Stimulated activated naive B cell treated with anti-CD40 and anti-IgM and Interleukin-4, amounts not matched to agents 10 μg/mL and 1 μg/mL and 100 μg/mL, for 72 hours (primary cell): ENCODE results near the gene FCN1.
"Not testable (repeated sequence)": the region's sequence is repeated elsewhere in the genome, so short reads cannot be mapped to it uniquely, and the experiment has no call there.

ENCODE experiments used
- ATAC-seq, 2 donors: fragments of 150-1000 bp; cut with Tn5 transposase; replicated peaks; 2 replicates each; pipeline ENCODE4 v1.10.0; 2021; ENCODE audit warnings: moderate library complexity in 1 of 2
- DNase-seq: peaks from one replicate; pipeline ENCODE4 v3.0.0; 2021
- H3K27ac Mint-ChIP-seq: one replicate; pipeline ENCODE4 v1.8.0; 2022; ENCODE audit warnings: mild to moderate bottlenecking, mixed read lengths
- H3K27me3 Mint-ChIP-seq, 2 donors: one replicate each; pipeline ENCODE4 v1.8.0; 2022; ENCODE audit warnings: mixed read lengths in 2 of 2
- H3K36me3 Mint-ChIP-seq, 2 donors: one replicate each; pipeline ENCODE4 v1.8.0; 2022; ENCODE audit warnings: mixed read lengths in 2 of 2, mild to moderate bottlenecking in 1 of 2
- H3K4me1 Mint-ChIP-seq, 2 donors: one replicate each; pipeline ENCODE4 v1.8.0; 2022; ENCODE audit warnings: mixed read lengths in 2 of 2, mild to moderate bottlenecking in 1 of 2
- H3K4me3 Mint-ChIP-seq, 2 donors: one replicate each; pipeline ENCODE4 v1.8.0; 2022; ENCODE audit warnings: mild to moderate bottlenecking in 2 of 2, mixed read lengths in 2 of 2, moderate library complexity in 1 of 2
- H3K9me3 Mint-ChIP-seq, 2 donors: one replicate each; pipeline ENCODE4 v1.8.0; 2022; ENCODE audit warnings: mixed read lengths in 2 of 2, mild to moderate bottlenecking in 1 of 2

FCN1 gene

DNA sequence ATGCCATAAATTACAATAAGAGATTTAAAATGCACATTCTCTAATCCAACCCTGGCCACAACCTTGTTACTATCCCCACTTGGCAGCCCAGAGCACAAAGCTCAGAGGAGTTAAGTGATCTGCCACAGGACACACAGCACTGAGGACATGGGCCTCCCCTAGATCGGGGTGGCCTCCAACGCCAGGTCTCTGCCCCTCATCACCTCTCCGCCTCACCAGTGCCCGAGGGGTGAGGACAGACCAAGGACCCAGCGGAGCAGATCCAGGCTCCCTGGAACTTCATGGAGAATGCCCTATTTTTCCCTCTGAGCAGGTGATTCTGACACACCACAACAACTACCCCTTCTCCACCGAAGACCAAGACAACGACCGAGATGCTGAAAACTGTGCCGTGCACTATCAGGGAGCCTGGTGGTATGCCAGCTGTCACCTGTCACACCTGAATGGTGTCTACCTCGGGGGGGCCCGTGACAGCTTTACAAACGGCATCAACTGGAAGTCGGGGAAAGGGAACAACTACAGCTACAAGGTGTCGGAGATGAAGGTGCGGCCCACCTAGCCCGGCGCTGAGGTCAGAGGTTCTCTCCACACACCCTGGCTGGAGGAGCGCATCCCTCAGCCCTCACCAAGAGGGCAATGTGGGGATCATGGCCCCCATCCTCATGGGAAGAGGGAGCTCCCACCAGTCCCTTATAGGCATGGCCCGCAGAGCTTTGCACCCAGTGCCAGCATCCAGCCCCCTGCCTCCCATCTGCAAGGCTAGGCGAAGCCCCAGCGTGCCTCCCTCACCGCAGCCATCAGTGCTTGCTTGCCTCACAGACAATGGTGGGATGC lies 49.6 kb downstream of the FCN1 start:
- peaks cover 23 to 25% of the 10 kb centered on the region in 2 donors for H3K4me1 Mint-ChIP-seq
- peaks cover 5 to 12% of the 10 kb centered on the region in 2 donors for H3K36me3 Mint-ChIP-seq

DNA sequence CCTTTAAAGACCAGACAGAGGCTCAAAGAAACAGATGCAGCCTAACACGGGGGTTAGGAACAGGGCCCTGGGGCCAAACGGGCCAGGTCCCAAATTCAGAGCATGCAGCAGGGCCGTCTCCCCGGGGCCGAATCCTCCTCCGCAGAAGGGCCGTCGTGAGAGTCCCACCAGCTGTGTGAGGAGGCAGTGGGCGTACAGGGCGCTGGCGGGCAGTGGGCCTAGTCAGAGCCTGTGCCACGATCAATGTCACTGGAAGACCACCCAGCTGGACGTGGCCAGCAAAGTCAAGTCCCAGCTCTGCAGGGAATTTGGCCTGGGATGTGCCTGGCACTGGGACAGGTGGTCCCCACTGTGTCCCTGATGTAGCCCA lies 52.9 kb downstream of the FCN1 start:
- peaks cover 14 to 15% of the 10 kb centered on the region in 2 donors for H3K4me1 Mint-ChIP-seq
- peaks cover 11 to 19% of the 10 kb centered on the region in 2 donors for H3K27me3 Mint-ChIP-seq
- H3K4me3 Mint-ChIP-seq: no peak overlapping the region
- ATAC-seq (no peak), DNase-seq (no peak)
- H3K36me3 Mint-ChIP-seq: peaks cover 6 to 9% of the 10 kb centered on the region in 2 donors
- peaks cover 6 to 9% of the 10 kb centered on the region in 2 donors for H3K9me3 Mint-ChIP-seq
- H3K27ac Mint-ChIP-seq: no peak overlapping the region

More for the DNA sequence above, 49.6 kb downstream of the FCN1 start:
- peaks cover 0 to 6% of the 10 kb centered on the region in 2 donors for H3K27me3 Mint-ChIP-seq
- no peak for ATAC-seq
- H3K4me3 Mint-ChIP-seq: no peak overlapping the region
- peaks cover 7 to 10% of the 10 kb centered on the region in 2 donors for H3K9me3 Mint-ChIP-seq
- H3K27ac Mint-ChIP-seq: no peak overlapping the region
- no peak for DNase-seq

DNA sequence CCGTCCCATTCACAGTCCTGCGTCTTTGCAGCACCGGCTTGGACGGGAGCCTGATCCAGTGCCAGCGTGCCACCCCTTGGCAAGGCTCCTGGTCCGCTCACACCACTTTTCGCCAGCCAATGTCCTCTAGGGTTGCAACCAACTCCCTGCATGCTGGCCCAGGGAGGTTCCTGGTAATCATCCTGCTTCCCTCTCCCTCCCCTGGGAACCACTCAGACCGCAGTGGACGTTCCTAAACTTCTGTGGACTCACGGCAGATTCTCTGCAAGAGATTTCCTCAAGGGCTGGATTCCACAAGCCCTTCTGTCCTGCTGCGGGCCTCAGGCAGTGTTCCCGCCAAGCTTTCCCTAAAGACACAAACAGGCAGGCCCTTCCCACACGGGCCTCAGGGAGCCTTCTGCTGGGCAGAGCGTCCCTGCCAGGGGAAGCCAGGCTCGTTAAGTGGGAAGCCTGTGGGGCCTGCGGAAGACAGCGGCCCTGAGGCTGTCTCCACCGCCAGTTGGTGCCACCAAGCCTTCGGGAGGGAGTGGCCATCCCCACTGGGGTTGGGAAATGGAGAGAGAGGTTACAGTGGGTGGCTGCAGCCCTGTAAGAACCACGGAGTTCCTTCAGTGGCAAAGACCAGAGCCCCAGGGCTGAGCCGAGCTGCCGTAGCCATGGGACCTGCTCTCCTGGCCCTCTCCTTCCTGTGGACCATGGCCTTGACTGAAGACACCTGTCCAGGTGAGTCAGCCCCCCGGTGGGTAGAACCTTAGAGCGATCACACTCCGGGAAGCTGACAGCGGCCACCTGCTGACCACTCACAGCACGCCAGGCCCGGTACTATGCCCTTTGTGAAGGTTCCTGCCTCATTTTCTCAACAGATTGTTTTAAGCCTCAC lies 53.5 kb downstream of the FCN1 start:
- H3K9me3 Mint-ChIP-seq: peaks cover 6 to 9% of the 10 kb centered on the region in 2 donors
- no peak for DNase-seq

GRCh38 chr9:134863306-134863902 lies 54.3 kb downstream of the FCN1 start:
- Mint-ChIP-seq H3K4me1 (peaks cover 6 to 10% of the 10 kb centered on the region in 2 donors), H3K36me3 (peaks cover 4% of the 10 kb centered on the region in 2 donors), H3K9me3 (peaks cover 5 to 9% of the 10 kb centered on the region in 2 donors), H3K27ac (no peak overlapping the region), H3K27me3 (peaks cover 11 to 12% of the 10 kb centered on the region in 2 donors), H3K4me3 (no peak overlapping the region)
- ATAC-seq (no peak), DNase-seq (no peak)

More for the DNA sequence above, 53.5 kb downstream of the FCN1 start:
- Mint-ChIP-seq H3K27ac (no peak overlapping the region), H3K27me3 (peaks cover 11 to 13% of the 10 kb centered on the region in 2 donors), H3K4me1 (peaks cover 8 to 11% of the 10 kb centered on the region in 2 donors), H3K4me3 (no peak overlapping the region), H3K36me3 (peaks cover 7 to 9% of the 10 kb centered on the region in 2 donors)
- no peak for ATAC-seq

DNA sequence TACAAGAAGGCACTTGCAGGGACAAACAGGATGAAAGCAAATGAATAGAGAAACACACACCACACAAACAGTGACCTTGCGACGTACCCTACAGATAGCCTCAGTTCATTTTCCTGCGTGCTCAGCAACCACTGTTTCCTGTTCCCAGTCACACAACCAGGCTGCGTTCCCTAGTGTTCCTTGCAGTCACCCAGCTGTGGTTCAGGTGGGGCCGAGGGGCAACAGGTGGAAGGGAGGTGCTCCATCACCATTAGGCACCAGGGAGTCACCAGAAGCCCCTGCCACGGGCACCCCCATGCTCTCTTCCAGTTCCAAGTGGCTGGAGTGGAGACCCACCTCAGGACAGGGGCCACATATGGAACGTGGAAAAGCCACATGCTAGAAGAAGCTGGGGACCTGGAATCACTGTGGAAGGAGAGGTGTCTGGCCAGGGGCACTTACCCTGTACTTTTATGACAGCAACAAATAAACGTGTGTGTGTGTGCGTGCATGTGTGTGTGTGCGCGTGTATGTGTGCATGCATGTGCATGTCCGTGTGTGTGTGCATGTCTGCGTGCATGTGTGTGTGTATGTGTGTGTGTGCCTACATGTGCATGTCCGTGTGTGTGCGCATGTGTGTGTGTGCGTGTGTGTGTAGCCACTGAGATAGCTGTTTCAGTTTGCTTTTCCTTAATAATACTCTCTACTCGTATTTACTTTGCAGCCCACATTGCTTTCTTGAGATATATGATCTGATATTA lies 55.9 kb downstream of the FCN1 start:
- peaks cover 17 to 19% of the 10 kb centered on the region in 2 donors for H3K4me1 Mint-ChIP-seq
- H3K27me3 Mint-ChIP-seq: peaks cover 19 to 20% of the 10 kb centered on the region in 2 donors
- H3K9me3 Mint-ChIP-seq: peaks cover 9 to 17% of the 10 kb centered on the region in 2 donors
- DNase-seq (no peak), ATAC-seq (no peak)
- H3K27ac Mint-ChIP-seq: no peak overlapping the region
- no peak overlapping the region for H3K4me3 Mint-ChIP-seq
- peaks cover 4 to 11% of the 10 kb centered on the region in 2 donors for H3K36me3 Mint-ChIP-seq

DNA sequence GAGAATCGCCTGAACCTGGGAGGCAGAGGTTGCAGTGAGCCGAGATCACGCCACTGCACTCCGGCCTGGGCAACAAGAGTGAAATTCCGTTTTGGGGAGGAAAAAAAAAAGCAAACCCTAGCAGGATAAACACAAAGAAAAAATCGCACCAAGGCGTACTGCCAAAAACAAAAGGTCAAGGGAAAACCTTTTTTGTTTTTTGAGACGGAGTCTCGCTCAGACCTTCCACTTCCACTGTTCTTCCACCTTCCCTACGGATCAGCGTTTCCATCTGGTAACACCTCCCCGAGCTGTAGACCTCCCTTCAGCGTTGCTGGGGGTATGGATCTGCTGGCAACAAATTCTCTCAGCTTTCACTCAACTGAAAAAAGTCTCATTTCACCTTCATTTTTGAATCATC lies 57.2 kb downstream of the FCN1 start:
- H3K36me3 Mint-ChIP-seq: peaks cover 4 to 11% of the 10 kb centered on the region in 2 donors
- H3K4me1 Mint-ChIP-seq: peaks cover 17 to 21% of the 10 kb centered on the region in 2 donors
- no peak overlapping the region for H3K4me3 Mint-ChIP-seq
- DNase-seq (no peak), ATAC-seq (no peak)
- H3K27ac Mint-ChIP-seq: no peak overlapping the region
- H3K9me3 Mint-ChIP-seq: peaks cover 9 to 17% of the 10 kb centered on the region in 2 donors
- H3K27me3 Mint-ChIP-seq: peaks cover 23 to 24% of the 10 kb centered on the region in 2 donors

DNA sequence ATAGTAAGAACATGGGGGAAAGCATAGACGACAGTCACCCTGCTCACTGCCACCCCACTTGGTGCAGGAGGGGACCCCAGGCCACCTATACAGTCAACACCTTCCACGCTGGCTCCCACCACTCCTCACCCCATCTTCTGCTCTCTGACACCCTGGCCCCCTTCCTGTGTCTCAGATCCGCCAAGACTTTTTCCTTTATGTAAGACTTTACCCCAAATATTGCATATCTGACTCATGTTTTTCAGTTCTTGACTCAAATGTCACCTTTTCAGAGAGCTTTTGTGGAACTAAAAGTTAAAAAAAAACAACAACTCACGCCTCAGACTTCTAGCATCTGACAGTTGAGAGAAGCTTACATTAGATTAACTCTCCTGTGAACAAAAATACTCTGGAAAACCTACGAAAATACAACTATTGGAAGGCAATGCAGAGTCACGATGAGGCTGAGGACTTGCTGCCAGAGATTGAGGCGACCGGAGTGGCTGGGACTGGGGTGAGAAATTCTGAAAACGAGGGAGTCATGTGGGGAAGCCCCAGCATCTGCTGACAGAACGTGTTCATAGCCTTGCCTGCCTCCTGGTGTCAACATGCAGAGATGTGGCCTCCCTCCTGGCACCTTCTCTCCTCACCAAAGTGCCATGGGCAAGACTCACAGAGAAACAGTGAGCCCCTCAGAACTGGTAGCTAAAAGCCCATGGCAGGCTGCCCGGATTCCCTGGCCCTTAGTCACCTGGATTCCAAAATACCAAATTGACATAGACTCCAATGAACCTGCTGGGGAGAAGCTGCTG lies 59.5 kb downstream of the FCN1 start:
- H3K4me3 Mint-ChIP-seq: peak overlapping the region; percentile 65 to 67
- H3K27ac Mint-ChIP-seq: peak overlapping the region; percentile 97
- H3K9me3 Mint-ChIP-seq: peaks cover 9 to 17% of the 10 kb centered on the region in 2 donors
- H3K27me3 Mint-ChIP-seq: peaks cover 29 to 34% of the 10 kb centered on the region in 2 donors
- H3K4me1 Mint-ChIP-seq: peaks cover 17 to 21% of the 10 kb centered on the region in 2 donors
- DNase-seq (peak; percentile 66), ATAC-seq (peak; percentile 91 to 93)
- peaks cover 4 to 11% of the 10 kb centered on the region in 2 donors for H3K36me3 Mint-ChIP-seq

DNA sequence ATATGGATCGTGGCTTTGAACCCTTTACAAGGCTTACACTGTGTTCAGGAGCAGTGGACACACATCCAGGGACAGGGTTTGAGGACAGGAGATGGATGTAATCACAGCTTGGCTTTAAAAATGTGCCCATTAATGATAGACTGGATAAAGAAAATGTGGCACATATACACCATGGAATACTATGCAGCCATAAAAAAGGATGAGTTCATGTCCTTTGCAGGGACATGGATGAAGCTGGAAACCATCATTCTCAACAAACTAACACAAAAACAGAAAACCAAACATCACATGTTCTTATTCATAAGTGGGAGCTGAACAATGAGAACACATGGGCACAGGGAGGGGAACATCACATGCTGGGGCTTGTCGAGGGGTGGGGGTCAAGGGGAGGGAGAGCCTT lies 60.3 kb downstream of the FCN1 start:
- H3K27ac Mint-ChIP-seq: peak overlapping the region; percentile 82
- not testable (repeated sequence) for DNase-seq, H3K4me3 Mint-ChIP-seq, ATAC-seq
- H3K36me3 Mint-ChIP-seq: peaks cover 4 to 11% of the 10 kb centered on the region in 2 donors
- peaks cover 17 to 21% of the 10 kb centered on the region in 2 donors for H3K4me1 Mint-ChIP-seq
- H3K27me3 Mint-ChIP-seq: peaks cover 29 to 34% of the 10 kb centered on the region in 2 donors
- peaks cover 9 to 17% of the 10 kb centered on the region in 2 donors for H3K9me3 Mint-ChIP-seq

DNA sequence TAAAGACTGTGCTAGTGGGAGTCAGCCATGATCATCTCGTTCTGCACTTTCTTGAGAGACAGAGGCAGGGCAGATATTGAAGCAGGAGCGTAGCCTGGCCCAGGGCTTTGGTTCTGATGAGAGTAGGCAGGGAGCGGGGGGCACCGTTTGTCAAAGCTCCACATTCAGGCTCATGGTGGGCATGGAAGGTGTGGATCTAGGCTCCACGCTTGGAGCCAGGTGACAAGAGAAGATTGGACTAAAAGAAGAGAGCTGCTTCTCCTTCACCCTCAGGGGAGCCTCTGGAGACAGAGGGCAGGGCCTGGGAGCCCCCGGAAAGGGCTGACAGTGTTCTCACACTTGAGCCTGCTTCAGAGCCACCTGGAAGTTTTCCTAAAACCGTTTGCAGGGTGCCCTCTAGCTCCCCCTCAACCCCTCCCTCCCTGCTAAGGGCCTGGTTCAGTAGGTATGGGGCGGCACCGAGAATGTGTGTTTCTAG lies 61.8 kb downstream of the FCN1 start:
- peaks cover 23 to 28% of the 10 kb centered on the region in 2 donors for H3K27me3 Mint-ChIP-seq
- no peak overlapping the region for H3K4me3 Mint-ChIP-seq
- H3K27ac Mint-ChIP-seq: no peak overlapping the region
- peaks cover 7 to 11% of the 10 kb centered on the region in 2 donors for H3K9me3 Mint-ChIP-seq
- DNase-seq (no peak), ATAC-seq (no peak)
- H3K36me3 Mint-ChIP-seq: peaks cover 4 to 10% of the 10 kb centered on the region in 2 donors
- peaks cover 17 to 21% of the 10 kb centered on the region in 2 donors for H3K4me1 Mint-ChIP-seq
